ENCODE results near the gene ANKMY1. TPM values are rescaled to one million over a fixed set of nuclear protein-coding genes. Genes with fewer than 3 reads are reported as not detected.
"Not testable (repeated sequence)": the region's sequence is repeated elsewhere in the genome, so short reads cannot be mapped to it uniquely, and the experiment has no call there.

The ANKMY1 gene
- total RNA-seq, 1 donor from 2014 or later: 9.7 TPM

DNA sequence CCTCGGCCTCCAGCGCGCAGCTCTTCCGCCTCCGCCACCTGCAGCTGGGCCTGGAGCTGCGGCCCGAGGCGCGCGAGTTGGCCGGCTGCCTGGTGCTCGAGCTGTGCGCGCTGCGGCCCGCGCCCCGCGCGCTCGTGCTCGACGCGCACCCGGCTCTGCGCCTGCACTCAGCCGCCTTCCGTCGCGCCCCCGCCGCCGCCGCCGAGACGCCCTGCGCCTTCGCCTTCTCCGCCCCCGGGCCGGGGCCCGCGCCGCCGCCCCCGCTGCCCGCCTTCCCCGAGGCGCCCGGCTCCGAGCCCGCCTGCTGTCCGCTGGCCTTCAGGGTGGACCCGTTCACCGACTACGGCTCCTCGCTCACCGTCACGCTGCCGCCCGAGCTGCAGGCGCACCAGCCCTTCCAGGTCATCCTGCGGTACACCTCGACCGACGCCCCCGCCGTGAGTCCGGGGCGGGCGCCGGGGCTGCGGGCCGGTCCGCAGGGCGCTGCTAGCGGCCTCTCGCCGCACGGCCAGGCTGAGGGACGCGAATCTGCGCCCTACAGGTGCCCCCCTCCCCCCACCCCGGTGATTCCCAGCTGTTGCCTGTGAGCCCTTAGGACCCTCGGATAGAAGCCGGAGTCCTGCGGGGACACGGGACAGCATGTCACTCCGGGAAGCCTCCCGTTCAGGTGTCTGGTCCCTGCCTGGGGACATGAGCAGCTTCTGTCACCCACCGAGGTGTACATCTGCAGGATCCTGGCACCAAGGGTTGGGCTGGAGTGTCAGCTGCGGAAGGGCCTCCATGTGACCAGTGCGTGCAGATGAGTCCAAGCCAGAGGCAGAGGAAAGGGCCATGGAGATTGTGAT lies 11.1 kb upstream of the ANKMY1 start:
- no peak for DNase-seq (ENCODE audit: low read depth)

DNA sequence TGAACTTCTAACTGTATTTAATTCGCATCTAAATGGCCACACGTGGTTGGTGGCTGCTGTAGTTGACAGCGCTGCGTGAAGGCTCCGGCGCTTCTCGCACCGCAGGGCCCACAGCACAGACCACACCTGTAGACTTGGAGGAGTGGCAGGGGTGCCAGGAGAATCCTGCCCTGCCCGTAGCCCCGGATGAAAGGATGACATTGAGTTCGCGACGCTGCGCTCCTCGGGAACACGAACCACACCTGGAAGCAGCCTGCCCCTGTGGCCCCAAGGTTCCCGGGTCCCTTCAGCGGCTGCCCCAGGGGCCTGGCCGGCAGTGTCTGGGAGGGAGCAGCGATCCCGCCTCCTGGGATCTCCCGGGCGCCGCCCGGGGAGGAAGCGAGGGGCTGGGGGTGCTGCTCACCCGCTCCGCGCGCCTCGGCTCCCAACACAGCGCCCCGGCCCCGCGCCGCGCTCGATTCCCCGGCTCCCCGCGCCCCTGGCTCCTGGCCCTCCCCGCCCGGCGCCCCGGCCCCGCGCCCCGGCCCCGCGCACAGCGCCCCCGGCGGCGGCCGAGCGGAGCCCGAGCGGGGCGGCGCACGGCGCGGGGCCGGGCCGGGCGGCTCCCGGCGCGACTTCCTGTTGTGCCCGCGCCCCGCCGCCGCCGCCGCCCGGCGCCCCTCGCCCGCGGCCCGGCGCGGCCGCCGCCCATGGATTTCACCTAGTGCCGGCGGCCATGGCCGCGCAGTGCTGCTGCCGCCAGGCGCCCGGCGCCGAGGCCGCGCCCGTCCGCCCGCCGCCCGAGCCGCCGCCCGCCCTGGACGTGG lies 10.3 kb upstream of the ANKMY1 start, which contains the start of gene RNPEPL1:
Gene RNPEPL1 (plus strand): TSS at position 613 of the 806 bp plus-strand sequence. CDS start 103 bp downstream, at position 716.
- no peak for DNase-seq (ENCODE audit: low read depth)

DNA sequence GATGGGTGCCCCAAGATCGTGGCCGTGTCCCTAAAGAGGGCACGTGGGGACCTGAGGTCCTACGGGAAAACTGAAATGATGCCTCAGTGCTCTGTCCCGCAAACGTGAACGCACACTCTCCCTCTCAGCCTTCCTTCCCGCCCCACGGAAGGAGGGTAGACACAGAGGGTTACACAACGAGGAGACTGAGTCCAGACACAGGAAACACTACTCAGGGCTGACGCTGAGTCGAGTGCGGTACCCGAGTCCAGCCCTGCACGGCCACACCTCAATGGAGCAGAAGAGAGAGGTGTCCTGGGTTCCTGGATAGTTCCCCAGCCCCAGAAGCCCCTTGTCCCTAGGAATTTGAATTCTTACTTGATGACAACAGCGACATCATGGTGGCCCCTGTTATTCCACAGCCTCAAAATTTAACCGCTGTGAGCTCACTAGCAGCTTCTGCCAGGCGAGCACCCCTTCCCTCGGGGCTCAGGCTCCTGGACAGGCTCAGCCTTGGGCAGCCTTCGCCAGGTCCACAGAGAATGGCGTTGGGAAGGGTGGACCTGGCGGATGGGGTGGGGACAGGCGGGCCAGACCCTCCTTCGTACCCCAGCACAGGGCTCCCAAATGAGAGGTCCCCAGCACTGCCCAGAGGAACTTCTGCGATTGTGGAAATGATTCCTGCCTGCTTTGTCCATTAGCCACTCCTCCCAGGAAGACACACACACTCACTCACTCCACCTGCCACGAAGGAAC lies 9.5 kb upstream of the ANKMY1 start:
- DNase-seq (ENCODE audit: low read depth): no peak

DNA sequence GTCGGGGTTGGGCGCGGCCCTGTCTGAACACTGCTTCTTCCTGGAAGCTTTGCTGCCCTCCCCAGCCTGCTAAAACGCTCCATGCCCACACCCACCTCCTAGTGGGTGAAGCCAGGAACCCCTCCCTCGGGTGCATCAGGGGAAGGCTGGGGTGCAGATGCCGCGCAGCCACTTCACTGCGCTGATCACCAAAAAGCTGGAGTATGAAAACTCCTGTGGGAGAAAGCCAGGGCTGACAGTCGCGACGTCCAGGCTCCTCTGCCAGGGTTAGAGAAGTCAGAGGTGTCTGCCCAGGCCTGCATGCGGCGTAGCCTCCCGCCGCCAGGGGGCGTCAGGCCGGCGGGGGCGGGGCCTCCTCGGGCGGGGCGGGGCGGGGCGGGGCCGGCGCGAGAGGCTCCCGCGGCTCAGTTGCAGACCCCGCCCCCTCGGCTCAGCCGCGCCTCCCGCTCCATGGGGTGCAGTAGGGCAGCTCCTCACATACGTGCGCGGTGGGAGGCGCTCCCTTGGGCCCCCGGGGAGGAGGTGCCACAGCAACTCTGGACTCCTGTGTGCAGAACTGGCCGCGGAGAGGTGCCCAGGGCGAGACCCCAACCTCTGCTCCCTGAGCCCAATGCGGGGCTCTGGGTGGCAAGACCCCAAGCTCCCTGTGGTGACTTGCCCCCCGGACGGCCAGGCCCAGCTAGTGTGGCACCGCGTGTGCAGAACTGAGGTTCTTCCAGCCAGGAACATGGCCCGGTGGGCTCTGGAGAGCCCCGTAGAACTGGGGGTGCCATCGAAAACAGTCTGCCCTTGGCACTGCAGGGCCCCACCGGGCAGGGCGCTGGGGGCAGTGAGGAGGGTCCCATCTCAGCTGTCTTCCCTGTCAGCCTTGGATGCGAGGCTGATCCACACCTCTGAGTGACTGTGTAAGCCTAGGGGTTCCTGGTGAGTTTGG lies 8.7 kb upstream of the ANKMY1 start:
- peak; percentile 59 for DNase-seq (ENCODE audit: low read depth)

DNA sequence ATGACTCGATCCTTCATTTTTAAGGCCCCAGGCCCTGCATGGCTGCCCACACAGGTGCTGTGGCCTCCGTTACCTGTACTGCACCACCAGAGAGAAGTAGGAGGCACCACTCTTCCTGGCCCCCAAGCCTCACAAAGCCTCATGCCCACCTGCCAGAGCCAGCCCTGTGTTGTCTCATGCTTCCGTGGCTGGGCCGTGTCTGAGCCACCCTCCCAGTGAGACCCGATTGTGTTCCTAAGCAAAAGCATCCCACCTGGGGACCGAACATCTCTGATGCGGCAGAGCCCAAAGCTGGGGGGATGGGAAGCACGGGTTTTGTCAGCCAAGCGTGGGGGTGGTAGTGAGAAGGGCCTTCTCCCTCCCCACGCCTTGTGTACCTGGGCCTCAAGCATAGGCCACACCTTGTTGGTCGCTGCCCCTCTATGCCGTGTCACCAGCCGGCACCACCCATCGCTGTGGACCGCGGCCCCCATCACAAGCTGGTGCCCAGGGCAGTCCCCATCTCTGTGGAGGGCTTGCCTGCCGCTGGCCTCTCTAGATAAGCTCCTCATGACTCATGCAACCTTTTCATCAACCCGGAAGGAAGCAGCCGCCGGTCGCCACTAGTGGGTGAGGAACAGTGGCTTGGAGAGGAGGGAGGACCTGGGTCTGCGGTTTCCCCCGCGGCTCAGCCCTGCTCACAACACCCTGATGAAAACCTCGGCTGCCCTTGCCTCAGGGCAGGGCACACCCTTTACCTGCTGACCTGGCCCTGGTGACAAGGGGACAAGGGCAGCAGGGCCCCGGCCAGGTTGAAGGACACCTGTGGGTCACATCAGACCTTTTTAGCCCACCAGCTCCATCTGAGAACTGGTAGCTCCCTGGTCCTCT lies 7.8 kb upstream of the ANKMY1 start:
- DNase-seq (ENCODE audit: low read depth): peak; percentile 71

DNA sequence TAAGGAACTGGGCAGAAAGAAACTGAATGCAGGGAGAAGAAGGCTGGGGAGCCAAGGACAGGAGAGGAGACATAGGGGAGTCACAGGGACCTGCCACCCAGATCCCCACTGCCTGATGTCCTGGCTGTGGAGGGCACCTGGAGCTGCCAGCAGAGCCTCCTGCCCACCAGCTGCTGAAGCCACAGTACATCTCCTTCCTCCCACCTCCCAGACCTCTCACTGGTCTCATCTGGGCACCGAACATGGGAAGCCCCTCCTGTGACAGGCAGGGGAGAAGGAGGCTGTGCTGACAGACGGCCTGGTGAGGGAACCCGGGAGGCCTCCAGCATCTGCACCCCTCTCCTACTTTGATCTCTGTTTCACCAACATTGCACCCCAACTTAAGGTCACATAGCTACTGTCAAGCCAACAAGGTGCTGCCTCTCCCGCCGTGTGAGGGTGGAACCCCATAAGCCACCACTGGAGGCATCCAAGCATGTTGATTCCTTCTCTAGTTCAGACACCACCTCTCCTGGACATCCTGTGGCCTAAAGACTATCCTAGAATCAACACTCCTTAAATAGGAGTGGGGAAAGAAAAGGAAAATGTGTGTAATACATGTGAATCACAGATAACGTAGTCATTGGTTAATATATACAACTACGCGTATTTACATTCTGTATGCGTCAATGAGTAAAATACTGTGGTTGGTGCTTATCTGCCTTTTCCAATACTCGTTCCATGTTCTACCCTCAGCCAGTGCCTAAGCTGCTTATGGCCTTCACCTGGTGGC lies 7.0 kb upstream of the ANKMY1 start:
- DNase-seq (ENCODE audit: low read depth): no peak

DNA sequence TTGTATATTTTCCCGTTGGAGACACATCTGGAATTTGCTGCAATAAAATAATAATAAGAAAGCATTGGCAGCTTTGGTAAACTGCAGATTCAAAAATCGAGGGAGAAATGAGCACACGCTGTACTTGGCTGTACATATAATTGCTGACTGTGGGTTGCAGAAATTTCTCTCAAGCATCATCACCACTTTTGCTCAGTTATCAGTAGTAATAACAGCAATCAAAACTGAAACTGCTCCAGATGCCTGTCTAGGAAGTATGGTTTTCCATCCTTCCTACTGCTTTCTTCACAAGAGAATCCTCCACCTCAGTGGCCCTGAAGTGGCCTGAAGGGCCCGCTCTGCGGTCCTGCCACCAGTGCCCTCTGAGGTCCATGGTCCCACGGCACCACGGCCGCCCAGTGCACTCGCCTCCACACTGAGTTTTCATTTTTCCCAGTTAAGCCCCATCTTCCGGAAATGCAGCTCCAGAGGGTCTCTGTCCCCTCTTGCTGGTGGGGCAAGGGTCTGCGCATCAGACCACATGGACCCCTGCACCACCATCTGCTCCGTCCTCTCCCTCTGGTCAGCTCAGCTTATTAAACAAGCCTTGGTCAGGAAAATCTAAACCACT lies 6.3 kb upstream of the ANKMY1 start:
- DNase-seq (ENCODE audit: low read depth): no peak

DNA sequence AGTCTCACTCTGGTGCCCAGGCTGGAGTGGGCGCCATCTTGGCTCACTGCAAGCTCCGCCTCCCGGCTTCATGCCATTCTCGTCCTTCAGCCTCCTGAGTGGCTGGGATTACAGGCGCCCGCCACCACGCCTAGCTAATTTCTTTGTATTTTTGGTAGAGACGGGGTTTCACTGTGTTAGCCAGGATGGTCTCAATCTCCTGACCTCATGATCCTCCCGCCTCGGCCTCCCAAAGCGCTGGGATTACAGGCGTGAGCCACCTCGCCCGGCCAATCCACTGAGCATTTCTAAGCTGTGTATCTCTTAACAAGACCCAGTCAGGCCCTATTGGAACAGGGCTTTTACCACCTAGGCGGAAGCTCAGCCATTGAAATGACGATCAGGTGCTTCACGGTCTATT lies 5.4 kb upstream of the ANKMY1 start:
- not testable (repeated sequence) for DNase-seq (ENCODE audit: low read depth)

DNA sequence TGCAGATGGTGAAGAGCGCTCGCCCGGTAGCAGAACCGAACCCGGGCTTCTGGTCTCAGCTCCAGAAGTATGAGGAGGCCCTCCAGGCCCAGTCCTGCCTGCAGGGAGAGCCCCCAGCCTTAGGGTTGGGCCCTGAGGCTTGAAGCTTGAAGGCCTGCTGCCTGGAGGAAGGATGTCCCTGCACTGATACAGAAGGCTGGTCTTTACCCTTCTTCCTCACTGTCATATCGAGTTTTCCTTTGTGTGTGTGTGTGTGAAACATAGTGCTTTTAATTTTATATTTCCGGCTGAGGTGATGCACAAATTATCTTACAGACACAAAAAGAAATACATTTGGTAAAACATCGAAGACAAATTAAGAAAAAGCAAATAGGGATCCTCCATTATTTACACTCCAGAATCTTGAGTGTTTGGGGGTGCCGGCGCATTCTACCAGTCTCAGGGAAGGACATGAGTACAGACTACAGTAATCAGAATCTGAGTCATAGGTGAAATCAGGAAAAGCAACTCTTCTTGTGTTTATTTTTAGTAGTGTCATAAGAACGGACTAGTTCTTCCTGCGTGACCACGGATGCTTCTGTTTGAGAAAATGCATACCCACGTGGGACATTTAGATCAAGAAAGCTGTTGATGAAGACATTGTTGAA lies 3.7 kb upstream of the ANKMY1 start:
- DNase-seq (ENCODE audit: low read depth): peak; percentile 54

DNA sequence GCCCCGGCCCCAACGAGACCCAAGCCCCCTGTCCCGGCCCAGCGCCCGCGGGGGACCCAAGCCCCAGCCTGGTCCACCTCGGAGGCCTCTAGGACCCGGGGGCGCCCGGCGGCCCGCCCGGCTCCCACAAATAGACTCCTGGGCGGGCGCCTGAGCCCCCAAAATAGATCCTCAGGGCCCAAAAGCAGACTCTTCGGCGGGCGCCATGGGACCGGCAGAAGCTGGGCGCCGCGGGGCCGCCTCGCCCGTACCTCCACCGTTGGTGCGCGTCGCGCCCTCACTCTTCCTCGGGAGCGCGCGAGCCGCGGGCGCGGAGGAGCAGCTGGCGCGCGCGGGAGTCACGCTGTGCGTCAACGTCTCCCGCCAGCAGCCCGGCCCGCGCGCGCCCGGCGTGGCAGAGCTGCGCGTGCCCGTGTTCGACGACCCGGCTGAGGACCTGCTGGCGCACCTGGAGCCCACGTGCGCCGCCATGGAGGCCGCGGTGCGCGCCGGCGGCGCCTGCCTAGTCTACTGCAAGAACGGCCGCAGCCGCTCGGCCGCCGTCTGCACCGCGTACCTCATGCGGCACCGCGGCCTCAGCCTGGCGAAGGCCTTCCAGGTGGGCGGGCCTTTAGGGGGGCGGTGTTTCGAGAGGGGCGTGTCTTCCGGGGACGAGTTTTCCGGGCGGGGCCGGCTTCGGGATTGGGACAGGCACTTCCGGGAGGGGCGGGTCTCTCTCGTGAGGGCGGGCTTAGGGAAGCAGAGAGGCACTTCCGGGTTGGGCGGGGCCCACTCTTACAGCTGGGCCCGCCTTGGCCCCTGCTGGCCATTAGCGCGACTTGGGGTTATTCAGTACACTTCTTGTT lies 2.9 kb upstream of the ANKMY1 start:
- peak; percentile 88 for DNase-seq (ENCODE audit: low read depth)

DNA sequence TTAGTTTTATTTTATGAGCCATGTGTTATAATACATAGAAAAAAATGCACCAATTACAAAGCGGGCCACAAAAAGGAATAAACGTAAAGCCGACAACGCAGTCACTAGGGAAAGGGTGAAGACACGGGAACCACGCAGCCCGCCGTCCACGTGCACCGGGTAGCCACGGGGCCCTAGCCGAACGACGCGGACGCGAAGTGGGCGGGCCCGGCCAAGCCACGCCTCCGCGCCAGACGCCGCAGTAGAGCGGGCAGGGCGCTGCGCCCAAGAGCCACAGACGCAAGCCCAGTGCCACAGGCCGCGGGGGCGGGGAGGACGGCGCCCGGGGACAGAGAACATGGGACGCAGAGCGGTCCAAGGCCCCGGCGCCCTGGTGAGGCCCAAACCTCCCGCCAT lies 2.3 kb upstream of the ANKMY1 start, which contains the start of gene DUSP28:
Gene DUSP28 (plus strand): TSS at position 274 of the 396 bp plus-strand sequence. CDS start 328 bp downstream, outside the sequence.
- DNase-seq (ENCODE audit: low read depth): peak; percentile 57

DNA sequence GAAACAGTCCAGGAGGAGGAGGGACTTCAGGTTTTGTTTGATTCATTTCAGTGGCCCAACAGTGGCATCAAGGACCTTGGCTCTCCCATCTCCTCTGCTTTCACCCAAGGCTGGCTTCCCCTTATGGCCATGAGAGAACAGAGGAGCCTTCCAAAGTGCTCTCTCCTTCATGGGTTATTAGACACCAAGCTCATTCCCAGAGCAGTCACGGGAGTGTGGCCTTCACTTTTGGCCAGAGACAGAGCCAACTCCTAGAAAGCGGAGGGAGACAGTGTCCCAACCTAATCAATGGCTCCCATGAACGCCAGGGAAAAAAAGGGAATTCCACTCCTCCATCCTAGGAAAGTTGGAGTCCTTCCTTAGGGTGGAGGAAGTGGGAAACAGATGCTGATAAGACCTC lies 1.5 kb upstream of the ANKMY1 start:
- DNase-seq (ENCODE audit: low read depth): no peak

DNA sequence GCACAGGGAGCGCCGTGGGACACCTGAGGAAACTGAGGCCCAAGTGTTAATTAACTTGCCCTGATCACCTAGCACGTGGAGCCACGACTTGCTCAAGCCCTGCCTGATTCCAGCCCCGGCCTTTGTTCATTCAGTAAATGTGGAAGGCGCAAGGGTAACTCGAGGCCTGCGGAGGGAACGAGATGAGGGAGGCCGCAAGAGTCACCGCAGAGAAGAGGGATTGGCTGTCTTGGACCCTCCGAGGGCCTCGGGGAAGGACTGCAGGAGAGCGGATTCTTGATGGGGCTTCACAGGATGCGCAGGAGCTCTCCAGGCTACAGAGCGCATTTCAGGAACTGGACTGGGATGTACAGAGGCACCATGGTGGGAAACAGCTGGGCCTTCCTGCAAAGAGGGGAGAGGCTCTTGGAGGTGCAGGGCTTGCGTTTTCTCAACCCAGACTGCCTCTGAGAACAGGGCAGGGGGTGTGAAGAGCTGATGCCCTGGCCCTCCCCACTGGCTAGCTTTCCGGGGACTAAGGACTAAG lies 511 bp upstream of the ANKMY1 start:
- no peak for DNase-seq (ENCODE audit: low read depth)

DNA sequence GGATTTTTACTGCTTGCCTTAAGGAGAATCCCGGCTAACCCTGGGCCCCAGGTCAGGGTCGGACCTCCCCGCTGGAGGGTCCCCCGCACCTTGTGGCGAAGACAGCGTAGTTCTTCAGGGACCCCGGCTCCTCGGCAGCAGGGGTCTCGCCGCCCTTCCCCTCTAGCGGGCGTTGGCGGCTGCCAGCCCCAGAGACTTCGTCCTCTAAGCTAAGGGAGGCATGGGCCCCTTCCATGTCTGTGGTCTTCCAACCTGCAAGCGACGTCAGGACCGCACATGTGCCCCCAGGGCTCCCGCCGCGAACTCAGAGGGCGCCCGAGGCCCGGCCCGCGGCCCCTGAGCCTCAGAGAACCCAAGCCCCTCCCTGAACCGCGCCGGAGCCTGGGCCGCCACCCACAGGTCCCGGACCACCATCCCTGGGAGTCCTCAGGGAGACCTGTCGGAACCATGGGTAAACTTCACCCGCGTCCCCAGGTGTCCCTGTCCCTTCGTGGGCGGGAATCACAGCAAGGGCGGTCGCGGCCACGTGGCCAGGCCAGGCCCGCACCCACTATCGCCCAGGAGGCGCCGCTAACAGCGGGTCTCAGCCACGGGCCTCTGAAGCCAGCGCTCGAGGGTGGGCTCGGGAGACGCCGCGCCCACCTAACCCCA lies 562 bp downstream of the ANKMY1 start:
- DNase-seq (ENCODE audit: low read depth): no peak

DNA sequence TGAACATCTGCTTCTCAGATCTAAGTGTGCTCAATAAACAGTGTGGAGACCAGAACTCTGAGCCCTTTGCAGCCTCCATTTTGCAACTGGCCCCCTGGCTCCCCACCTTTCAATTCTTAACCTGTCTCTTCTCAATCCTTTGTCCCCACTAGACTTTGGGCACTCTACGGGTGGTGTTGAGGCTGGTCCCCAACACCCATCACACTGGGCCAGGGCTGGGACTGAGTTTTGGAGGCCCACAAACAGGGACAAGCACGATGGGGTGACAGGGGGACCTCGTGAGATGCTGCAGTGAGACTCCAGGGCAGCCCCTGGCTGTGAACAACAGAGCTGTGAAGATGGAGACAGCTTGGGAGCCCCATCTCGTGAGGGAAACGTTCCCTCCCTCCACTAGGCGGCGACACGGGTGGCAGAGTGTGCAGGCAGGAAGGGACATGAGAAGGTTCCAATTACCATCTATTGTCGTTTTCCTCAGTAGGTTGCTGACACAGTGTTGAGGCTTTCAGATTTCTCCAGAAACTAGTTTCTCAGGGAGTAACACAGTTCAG lies 1.2 kb downstream of the ANKMY1 start:
- peak; percentile 37 for DNase-seq (ENCODE audit: low read depth)
